ENCODE results near the gene PPEF1.

PPEF1 gene

GRCh38 chrX:18687856-18688495 lies 19.5 kb upstream of the PPEF1 start:
- DNase-seq, result no peak
- TF ChIP-seq GATA1 (IDR thresholded peaks at IDR 0.05; ENCODE audit: low read depth, low read length), result no peak
- no peak for TF ChIP-seq POLR2A (IDR thresholded peaks at IDR 0.05; ENCODE audit: low read length)

- TF ChIP-seq POLR2A (IDR thresholded peaks at IDR 0.05; ENCODE audit: low read length), result no peak
- no peak for TF ChIP-seq GATA1 (IDR thresholded peaks at IDR 0.05; ENCODE audit: low read depth, low read length)
Observed at GRCh38 chrX:18691431-18691830, 16.0 kb upstream of the PPEF1 start.

GRCh38 chrX:18692541-18692940 lies 14.9 kb upstream of the PPEF1 start:
- TF ChIP-seq GATA1 (IDR thresholded peaks at IDR 0.05; ENCODE audit: low read depth, low read length), result no peak
- TF ChIP-seq POLR2A (IDR thresholded peaks at IDR 0.05; ENCODE audit: low read length), result no peak
- no peak for DNase-seq

More at GRCh38 chrX:18691431-18691830, 16.0 kb upstream of the PPEF1 start:
- DNase-seq, result no peak

DNA sequence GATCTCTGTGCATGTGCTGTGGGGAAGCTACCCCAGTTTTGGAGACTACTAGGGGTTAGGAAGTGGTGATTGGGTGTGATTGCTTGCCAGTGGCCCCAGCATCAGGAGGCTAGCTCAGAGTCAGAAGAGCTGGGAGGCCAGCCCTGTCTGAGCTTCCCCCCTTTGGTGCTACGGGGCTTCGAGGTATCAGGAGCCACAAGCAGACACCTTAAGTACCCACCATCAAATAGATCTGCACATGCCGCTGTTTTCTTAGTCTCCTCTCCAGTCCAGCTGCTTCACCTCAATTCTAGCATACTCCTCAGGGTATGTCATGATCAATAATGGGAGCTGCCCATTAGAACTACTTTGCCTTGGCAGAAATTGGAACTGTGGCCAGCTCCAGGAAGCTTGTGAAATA lies 10.8 kb upstream of the PPEF1 start:
- TF ChIP-seq GATA1 (IDR thresholded peaks at IDR 0.05; ENCODE audit: low read depth, low read length) (no peak), POLR2A (IDR thresholded peaks at IDR 0.05; ENCODE audit: low read length) (no peak)
- no peak for DNase-seq

DNA sequence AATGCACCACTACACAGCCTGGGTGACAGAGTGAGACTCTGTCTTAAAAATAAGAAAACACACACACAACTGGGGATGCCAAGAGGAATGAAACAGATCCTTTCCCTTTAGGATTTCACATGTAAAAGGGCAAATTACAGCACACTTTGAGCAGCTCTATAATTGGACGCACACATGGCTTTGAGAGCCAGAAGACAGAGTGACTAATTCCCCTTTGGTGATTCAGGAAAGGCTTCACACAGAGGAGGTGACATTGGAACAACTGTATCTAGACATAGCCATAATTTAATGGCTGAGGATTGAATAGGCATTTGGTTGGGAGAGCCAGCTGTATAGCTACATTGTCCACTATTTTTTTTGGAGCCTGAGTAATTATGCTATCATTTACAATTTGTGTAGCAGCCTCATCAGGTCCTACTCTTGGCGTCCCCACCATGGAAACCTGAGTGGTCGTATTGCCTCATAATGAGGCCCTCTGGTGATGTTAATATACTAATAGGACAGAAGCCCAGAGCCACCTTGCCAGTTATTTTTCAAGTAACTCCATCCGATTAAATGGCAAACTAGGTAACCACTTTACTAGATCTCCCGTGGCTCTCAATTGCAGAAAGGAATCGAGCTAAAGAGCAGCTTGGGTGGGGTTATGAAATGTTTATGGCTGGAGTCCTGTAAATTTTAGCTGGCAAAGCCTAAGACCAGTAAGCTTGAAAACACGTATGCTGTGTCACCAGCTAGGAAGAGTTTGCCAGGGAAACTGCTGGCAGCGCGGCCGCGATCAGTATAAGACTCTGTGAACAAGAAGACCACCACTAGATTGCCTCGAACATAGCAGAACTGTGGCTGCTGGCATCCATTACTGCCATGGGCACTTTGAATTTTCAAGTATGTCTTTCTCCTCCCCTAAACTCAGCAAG lies 8.5 kb upstream of the PPEF1 start:
- TF ChIP-seq GATA1 (IDR thresholded peaks at IDR 0.05; ENCODE audit: low read depth, low read length) (no peak), POLR2A (IDR thresholded peaks at IDR 0.05; ENCODE audit: low read length) (no peak)
- DNase-seq, result no peak

GRCh38 chrX:18701621-18702361 lies 5.7 kb upstream of the PPEF1 start:
- no peak for DNase-seq
- TF ChIP-seq GATA1 (IDR thresholded peaks at IDR 0.05; ENCODE audit: low read depth, low read length) (no peak), POLR2A (IDR thresholded peaks at IDR 0.05; ENCODE audit: low read length) (no peak)

GRCh38 chrX:18702362-18703195 lies 4.9 kb upstream of the PPEF1 start:
- no peak for DNase-seq
- no peak for TF ChIP-seq GATA1 (IDR thresholded peaks at IDR 0.05; ENCODE audit: low read depth, low read length)
- TF ChIP-seq POLR2A (IDR thresholded peaks at IDR 0.05; ENCODE audit: low read length), result no peak

- TF ChIP-seq GATA1 (IDR thresholded peaks at IDR 0.05; ENCODE audit: low read depth, low read length) (no peak), POLR2A (IDR thresholded peaks at IDR 0.05; ENCODE audit: low read length) (no peak)
- no peak for DNase-seq
Observed at GRCh38 chrX:18709833-18710232, 2.4 kb downstream of the PPEF1 start.

DNA sequence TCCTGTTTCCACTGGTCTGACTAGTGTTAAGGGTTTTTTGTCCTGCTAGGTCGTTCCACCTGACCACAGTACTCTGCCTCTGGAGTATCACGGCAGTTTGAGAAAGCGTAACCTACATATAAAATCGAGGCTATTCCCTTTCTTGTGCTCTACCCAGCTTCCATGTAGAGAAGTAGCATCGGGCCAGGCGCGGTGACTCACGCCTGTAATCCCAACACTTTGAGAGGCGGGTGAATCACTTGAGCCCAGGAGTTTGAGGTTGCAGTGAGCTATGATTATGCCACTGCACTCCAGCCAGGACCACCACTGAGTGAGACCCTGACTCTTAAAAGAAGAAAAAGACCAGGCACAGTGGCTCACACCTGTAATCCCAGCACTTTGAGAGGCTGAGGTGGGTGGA lies 7.5 kb downstream of the PPEF1 start:
- TF ChIP-seq POLR2A (IDR thresholded peaks at IDR 0.05; ENCODE audit: low read length), result no peak
- no peak for TF ChIP-seq GATA1 (IDR thresholded peaks at IDR 0.05; ENCODE audit: low read depth, low read length)

GRCh38 chrX:18719852-18720251 lies 12.4 kb downstream of the PPEF1 start:
- TF ChIP-seq POLR2A (IDR thresholded peaks at IDR 0.05; ENCODE audit: low read length), result no peak
- TF ChIP-seq GATA1 (IDR thresholded peaks at IDR 0.05; ENCODE audit: low read depth, low read length), result no peak
- no peak for DNase-seq

More for the DNA sequence above, 7.5 kb downstream of the PPEF1 start:
- no peak for DNase-seq

- no peak for DNase-seq
- TF ChIP-seq GATA1 (IDR thresholded peaks at IDR 0.05; ENCODE audit: low read depth, low read length), result no peak
- TF ChIP-seq POLR2A (IDR thresholded peaks at IDR 0.05; ENCODE audit: low read length), result no peak
Observed at GRCh38 chrX:18721683-18722499, 14.4 kb downstream of the PPEF1 start.

DNA sequence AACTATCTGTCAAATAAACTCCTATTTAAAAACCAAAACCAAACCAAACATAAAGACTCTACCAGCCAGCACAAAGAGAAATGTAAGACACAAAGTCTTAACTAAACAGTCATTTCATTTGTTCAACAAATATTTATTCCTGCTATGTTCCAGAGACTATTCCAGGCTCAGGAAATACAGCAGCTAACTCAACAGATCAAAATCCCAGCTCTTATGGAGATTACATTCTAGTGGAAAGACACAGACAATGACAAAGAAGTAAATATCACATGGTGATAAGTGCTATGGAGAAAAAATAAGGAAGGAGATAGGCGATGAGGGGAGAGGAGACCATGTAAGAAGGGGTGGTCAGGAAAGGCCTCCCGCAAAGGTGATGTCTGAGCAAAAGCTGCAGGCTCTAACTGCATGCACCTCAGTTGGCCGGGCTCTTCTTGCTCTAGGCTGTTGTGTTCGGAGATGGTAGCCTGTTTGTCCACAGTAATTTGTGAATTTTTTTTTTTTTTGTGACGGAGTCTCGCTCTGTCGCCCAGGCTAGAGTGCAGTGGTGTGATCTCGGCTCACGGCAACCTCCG lies 15.1 kb downstream of the PPEF1 start:
- TF ChIP-seq POLR2A (IDR thresholded peaks at IDR 0.05; ENCODE audit: low read length), result no peak
- TF ChIP-seq GATA1 (IDR thresholded peaks at IDR 0.05; ENCODE audit: low read depth, low read length), result no peak
- no peak for DNase-seq
